Spleen (tissue), 11 donors: ENCODE results near the gene APOC3. TPM values are rescaled to one million over a fixed set of nuclear protein-coding genes. Genes with fewer than 3 reads are reported as not detected.
A peak's percentile ranks its signal among the peaks of the same experiment; 100 is the strongest.

Source experiments
- DNase-seq: peaks from one replicate; pipeline ENCODE4 v3.0.0-alpha.2; 2020
- H3K27ac ChIP-seq, 8 donors: fragments of 200-600 bp; sonication (generic) in 7 of 8; 1 replicate in 4 of 8; 2 replicates in 4 of 8; pipeline versions ENCODE4 v1.5.0 to v1.8.0; 2016 to 2021; ENCODE audit warnings: inconsistent platforms in 4 of 8, mild to moderate bottlenecking in 4 of 8, moderate library complexity in 1 of 8
- H3K27me3 ChIP-seq, 7 donors: fragments of 200-600 bp; sonication (generic) in 6 of 7; replicated peaks in 1 of 7; 1 replicate in 4 of 7; 2 replicates in 3 of 7; pipeline versions ENCODE4 v1.5.0 to v1.8.0; 2016 to 2021; ENCODE audit warnings: inconsistent platforms in 3 of 7, mild to moderate bottlenecking in 1 of 7
- H3K36me3 ChIP-seq, 6 donors: fragments of 200-600 bp; sonication (generic) in 5 of 6; 1 replicate in 4 of 6; 2 replicates in 2 of 6; pipeline versions ENCODE4 v1.5.0 to v1.8.0; 2016 to 2021; ENCODE audit warnings: inconsistent platforms in 2 of 6
- H3K4me1 ChIP-seq, 6 donors: fragments of 200-600 bp; sonication (generic) in 5 of 6; 1 replicate in 3 of 6; 2 replicates in 3 of 6; pipeline versions ENCODE4 v1.5.0 to v1.8.0; 2016 to 2021; ENCODE audit warnings: inconsistent platforms in 3 of 6
- H3K4me3 ChIP-seq, 8 donors: fragments of 200-600 bp; sonication (generic) in 7 of 8; 1 replicate in 4 of 8; 2 replicates in 4 of 8; pipeline versions ENCODE4 v1.5.0 to v1.8.0; 2016 to 2021; ENCODE audit warnings: inconsistent platforms in 4 of 8, mild to moderate bottlenecking in 4 of 8, moderate library complexity in 2 of 8
- H3K9me3 ChIP-seq, 8 donors: fragments of 200-600 bp; sonication (generic) in 7 of 8; 1 replicate in 4 of 8; 2 replicates in 4 of 8; pipeline versions ENCODE4 v1.5.0 to v1.8.0; 2016 to 2021; ENCODE audit warnings: inconsistent platforms in 4 of 8
- CTCF ChIP-seq, 11 experiments: fragments of 200-600 bp in 7 of 11; fragments of 450-650 bp in 4 of 11; sonication (generic) in 4 of 11; IDR thresholded peaks in 8 of 11; conservative IDR thresholded peaks in 3 of 11; 1 replicate in 7 of 11; 2 replicates in 4 of 11; pipeline versions ENCODE4 v1.4.0 to v1.8.0; 2016 to 2021; ENCODE audit warnings: antibody characterized with exemption in 11 of 11, inconsistent platforms in 4 of 11, mild to moderate bottlenecking in 1 of 11
- POLR2A ChIP-seq, 3 donors: fragments of 450-650 bp; IDR thresholded peaks; one replicate each; pipeline ENCODE4 v1.5.1; 2017; ENCODE audit warnings: antibody characterized with exemption in 3 of 3, mild to moderate bottlenecking in 1 of 3
- POLR2AphosphoS5 ChIP-seq, 3 donors: sonication (generic); formaldehyde crosslinking; IDR thresholded peaks; one replicate each; pipeline ENCODE4 v1.5.1; 2017; ENCODE audit warnings: antibody characterized with exemption in 3 of 3
- WGBS, 5 donors: extraction: QIAGEN DNeasy Blood & Tissue Kit in 3 of 5; methylation state at CpG; one replicate each; pipeline versions ENCODE4 v1.1.5 to v1.1.7; 2013 to 2018; 5-methylcytosine and 5-hydroxymethylcytosine counted together
- intact Hi-C: fragments of 100-400 bp; cut with DNase I; formaldehyde crosslinking; loops from one replicate; pipeline ENCODE4 v1.15.0; 2023; ENCODE audit warnings: low total_unique reads
- polyA plus RNA-seq, 3 donors: library from polyadenylated mRNA; stranded (reverse); fragments of 200-250 nt; gene quantifications; one replicate each; pipeline ENCODE4 v1.2.1, GENCODE V29; 2013
- total RNA-seq, 7 donors: library from RNA; depleted of rRNA in 3 of 7; stranded (reverse); fragments of >200 nt in 3 of 7; fragmentation: NEBNext Ultra II Directional in 4 of 7; extraction: Animal tissue kit (Norgen Biotek cat#: 25700) in 4 of 7; gene quantifications; one replicate each; pipeline versions ENCODE4 v1.1.0 to v1.2.1, GENCODE V29; 2016 to 2021
- donor health status: healthy with polysubstance abuse.
- donor health status: DM: no; HTN: no; CAD: no; lungs with moderate emphysema.
- donor health status: DM: no; HTN: no; CAD: no.
- donor health status: Bipolar disorder and iron deficiency.
- donor health status: healthy.
- donor health status: DM: no; HTN: no; CAD: no.
- donor health status: DM: yes; HTN: yes; CAD: no.

Gene APOC3
- total and polyA plus RNA-seq, 10 donors: 0.70 TPM; not detected in 9

DNA sequence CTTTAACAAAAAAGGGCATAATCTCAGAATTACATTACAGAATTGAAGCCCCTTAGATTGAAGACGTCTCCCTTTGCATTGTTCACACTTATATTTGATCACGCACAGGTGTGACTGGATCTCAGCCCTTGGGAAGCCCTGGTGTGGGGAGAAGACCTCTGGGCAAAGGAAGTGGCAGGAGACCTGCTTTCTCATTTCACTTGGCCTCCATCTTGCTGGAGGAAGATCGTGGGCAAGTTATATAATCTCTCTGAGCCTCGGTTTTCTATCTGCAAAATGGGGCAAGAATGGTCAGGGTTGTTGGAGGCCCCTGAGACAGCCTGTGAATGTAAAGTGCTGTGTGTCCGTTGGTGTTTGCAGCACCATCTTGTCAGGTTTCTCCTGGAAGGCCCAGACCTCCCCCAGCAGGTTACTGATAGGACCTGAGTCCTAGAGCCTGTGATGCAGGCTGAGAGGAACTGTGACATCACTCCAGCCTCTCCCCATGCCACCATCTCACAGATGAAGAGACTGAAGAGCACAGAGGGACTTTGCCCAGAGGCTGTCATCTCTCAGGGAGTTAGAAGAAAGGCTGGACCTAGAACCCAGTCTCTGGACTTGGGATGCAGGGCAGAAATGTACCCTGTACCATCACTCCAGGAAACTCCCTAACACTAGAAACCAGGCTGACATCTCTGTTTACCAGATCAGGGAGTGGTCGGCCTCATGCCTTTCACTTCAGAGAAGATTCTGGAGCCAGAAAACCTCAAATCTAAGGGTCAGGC is 8.8 kb downstream of the APOC3 start:
- 82 to 92% (median 88%) methylated on average over 5 to 6 of the region's 6 CpGs for WGBS, 5 donors
- no peaks in the 10 kb centered on the region for H3K9me3 ChIP-seq
- H3K4me3 ChIP-seq: no peak overlapping the region
- H3K4me1 ChIP-seq: peaks cover 9 to 39% (median 22%) of the 10 kb centered on the region in 6 donors
- H3K27me3 ChIP-seq: peaks cover 0 to 8% (median 0%) of the 10 kb centered on the region in 7 donors
- intact Hi-C loops: no loop called here
- no peak for TF ChIP-seq CTCF (IDR thresholded peaks at IDR 0.05 in 8 of 11, conservative IDR thresholded peaks at IDR 0.05 in 3 of 11)
- no peak for TF ChIP-seq POLR2AphosphoS5 (IDR thresholded peaks at IDR 0.05)
- peaks cover 0 to 11% (median 4%) of the 10 kb centered on the region in 6 donors for H3K36me3 ChIP-seq
- no peak overlapping the region for H3K27ac ChIP-seq
- DNase-seq: no peak

DNA sequence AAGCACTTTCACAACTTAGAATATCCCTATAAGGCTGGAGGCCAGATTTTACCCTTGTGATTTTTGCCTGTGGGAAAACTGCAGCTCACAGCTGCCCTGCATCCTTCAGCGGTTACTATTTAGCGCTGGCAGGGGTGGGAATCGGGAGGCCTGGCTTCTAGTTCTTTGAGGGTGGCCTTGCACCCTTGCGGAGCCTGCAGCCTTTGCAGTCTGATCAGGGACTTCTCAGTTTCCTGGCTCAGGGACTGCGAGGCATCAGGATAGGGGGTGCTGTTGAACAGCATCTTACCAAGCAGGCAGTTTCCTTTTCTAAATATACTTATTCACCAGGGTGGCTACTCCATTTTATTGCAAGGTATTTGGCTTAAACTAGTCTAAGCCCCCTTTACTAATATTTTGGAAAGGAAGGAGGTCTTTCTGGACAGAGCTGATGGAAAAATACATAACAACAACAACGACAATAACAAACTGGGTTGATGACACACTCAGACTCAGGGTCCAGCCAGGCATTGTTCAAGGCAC is 10.6 kb downstream of the APOC3 start:
- Histone ChIP-seq H3K4me3 (no peak overlapping the region), H3K36me3 (peaks cover 0 to 29% (median 19%) of the 10 kb centered on the region in 6 donors), H3K27ac (no peak overlapping the region), H3K9me3 (no peaks in the 10 kb centered on the region), H3K27me3 (peaks cover 0 to 5% (median 0%) of the 10 kb centered on the region in 7 donors), H3K4me1 (peaks cover 6 to 31% (median 16%) of the 10 kb centered on the region in 6 donors)
- 61 to 72% (median 66%) methylated on average over 6 of the region's 6 CpGs for WGBS, 5 donors
- intact Hi-C loops: no loop called here
- peak; percentile 52 for DNase-seq
- TF ChIP-seq CTCF (IDR thresholded peaks at IDR 0.05 in 8 of 11, conservative IDR thresholded peaks at IDR 0.05 in 3 of 11) (no peak), POLR2AphosphoS5 (IDR thresholded peaks at IDR 0.05) (no peak), POLR2A (IDR thresholded peaks at IDR 0.05) (no peak)

DNA sequence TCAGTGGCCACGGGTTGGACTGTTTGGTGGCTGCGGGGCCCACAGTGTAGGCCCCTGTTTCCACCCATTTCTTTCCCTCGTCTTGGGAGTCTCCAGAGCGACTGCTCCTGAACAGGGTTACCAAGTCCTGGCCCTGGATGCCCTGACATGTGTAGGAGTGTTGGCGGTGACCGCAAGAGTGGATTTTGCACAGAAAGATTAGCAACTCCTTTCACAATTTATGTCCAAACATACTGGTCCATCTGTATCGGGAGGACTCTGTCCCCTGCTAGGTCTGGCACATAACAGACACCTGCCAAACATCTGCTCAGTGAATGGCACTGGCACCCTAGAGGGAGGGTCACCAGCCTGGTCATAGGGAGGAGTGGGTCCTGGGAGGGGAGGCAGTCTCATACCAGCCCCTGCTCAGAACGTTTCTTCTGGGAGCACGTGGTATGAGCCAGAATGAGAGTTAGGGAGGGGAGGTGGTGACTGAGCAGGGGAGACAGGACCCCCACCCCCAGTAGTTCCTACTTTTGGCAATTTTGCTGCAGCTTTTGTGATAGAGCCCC is 11.1 kb downstream of the APOC3 start:
- peaks cover 0 to 34% (median 25%) of the 10 kb centered on the region in 6 donors for H3K36me3 ChIP-seq
- no peaks in the 10 kb centered on the region for H3K9me3 ChIP-seq
- DNase-seq: peak; percentile 39
- 67 to 75% (median 75%) methylated on average over 9 of the region's 9 CpGs for WGBS, 5 donors
- intact Hi-C loops: no loop called here
- no peaks in the 10 kb centered on the region for H3K27me3 ChIP-seq
- no peak overlapping the region for H3K27ac ChIP-seq
- TF ChIP-seq POLR2AphosphoS5 (IDR thresholded peaks at IDR 0.05) (no peak), POLR2A (IDR thresholded peaks at IDR 0.05) (no peak), CTCF (IDR thresholded peaks at IDR 0.05 in 8 of 11, conservative IDR thresholded peaks at IDR 0.05 in 3 of 11) (no peak)
- no peak overlapping the region for H3K4me3 ChIP-seq
- H3K4me1 ChIP-seq: peaks cover 3 to 26% (median 11%) of the 10 kb centered on the region in 6 donors

GRCh38 chr11:116842117-116842516 is 12.4 kb downstream of the APOC3 start:
- peaks cover 0 to 47% (median 38%) of the 10 kb centered on the region in 6 donors for H3K36me3 ChIP-seq
- intact Hi-C loops: no loop called here
- no peak for DNase-seq

More at GRCh38 chr11:116842117-116842516, 12.4 kb downstream of the APOC3 start:
- no peak overlapping the region for H3K4me3 ChIP-seq
- no peaks in the 10 kb centered on the region for H3K27me3 ChIP-seq
- H3K9me3 ChIP-seq: no peaks in the 10 kb centered on the region
- 96 to 99% (median 98%) methylated on average over 4 of the region's 4 CpGs for WGBS, 5 donors
- H3K4me1 ChIP-seq: peaks cover 0 to 15% (median 3%) of the 10 kb centered on the region in 6 donors
- H3K27ac ChIP-seq: no peak overlapping the region
- TF ChIP-seq CTCF (IDR thresholded peaks at IDR 0.05 in 8 of 11, conservative IDR thresholded peaks at IDR 0.05 in 3 of 11): no peak
